Right atrium auricular region (tissue), 2 donors: ENCODE results near the gene SKI. TPM values are rescaled to one million over a fixed set of nuclear protein-coding genes. Genes with fewer than 3 reads are reported as not detected.

Source experiments
- DNase-seq: peaks from one replicate; pipeline ENCODE4 v3.0.0-alpha.2; 2019; ENCODE audit warnings: low spot score
- H3K27ac ChIP-seq, 2 donors: fragments of 200-600 bp; sonication (generic); 1 replicate in 1 of 2; 2 replicates in 1 of 2; pipeline ENCODE4 v1.5.1; 2016 to 2019
- H3K27me3 ChIP-seq, 2 donors: fragments of 200-600 bp; sonication (generic); one replicate each; pipeline versions ENCODE4 v1.5.1 to v1.6.0; 2017 to 2019
- H3K36me3 ChIP-seq: fragments of 200-600 bp; sonication (generic); one replicate; pipeline ENCODE4 v1.5.1; 2016
- H3K4me1 ChIP-seq, 2 donors: fragments of 200-600 bp; sonication (generic); one replicate each; pipeline versions ENCODE4 v1.5.1 to v1.6.0; 2017 to 2019
- H3K4me3 ChIP-seq, 2 donors: fragments of 200-600 bp; sonication (generic); 1 replicate in 1 of 2; 2 replicates in 1 of 2; pipeline ENCODE4 v1.5.1; 2017 to 2019; ENCODE audit warnings: mild to moderate bottlenecking in 1 of 2, moderate library complexity in 1 of 2
- H3K9me3 ChIP-seq, 2 donors: fragments of 200-600 bp; sonication (generic); one replicate each; pipeline ENCODE4 v1.5.1; 2019
- CTCF ChIP-seq, 2 donors: fragments of 200-600 bp; sonication (generic); IDR thresholded peaks; one replicate each; pipeline ENCODE4 v1.5.1; 2019; ENCODE audit warnings: antibody characterized with exemption in 2 of 2
- total RNA-seq, 2 donors: library from RNA; depleted of rRNA; stranded (reverse); fragments of >200 nt; gene quantifications; one replicate each; pipeline ENCODE4 v1.1.0, GENCODE V29; 2016

The SKI gene
- total RNA-seq, 2 donors from 2014 or later, result 36.7 to 57.2 TPM

GRCh38 chr1:2283371-2283990 lies 55.4 kb downstream of the SKI start:
- Histone ChIP-seq H3K27me3 (no peaks in the 10 kb centered on the region), H3K4me3 (no peak overlapping the region), H3K36me3 (no peaks in the 10 kb centered on the region), H3K27ac (peak overlapping the region; percentile 37 to 49), H3K4me1 (peaks cover 0 to 74% of the 10 kb centered on the region in 2 donors), H3K9me3 (no peaks in the 10 kb centered on the region)
- no peak for TF ChIP-seq CTCF (IDR thresholded peaks at IDR 0.05)
- no peak for DNase-seq

- TF ChIP-seq CTCF (IDR thresholded peaks at IDR 0.05), result no peak
- Histone ChIP-seq H3K27ac (peak overlapping the region; percentile 37 to 49), H3K4me3 (no peak overlapping the region), H3K36me3 (no peaks in the 10 kb centered on the region), H3K27me3 (no peaks in the 10 kb centered on the region), H3K4me1 (peaks cover 0 to 74% of the 10 kb centered on the region in 2 donors), H3K9me3 (no peaks in the 10 kb centered on the region)
- DNase-seq, result no peak
These were observed 56.1 kb downstream of the SKI start for GRCh38 chr1:2283991-2284895.

GRCh38 chr1:2284932-2285331 lies 56.8 kb downstream of the SKI start:
- no peak for TF ChIP-seq CTCF (IDR thresholded peaks at IDR 0.05)
- DNase-seq, result no peak
- Histone ChIP-seq H3K9me3 (no peaks in the 10 kb centered on the region), H3K36me3 (no peaks in the 10 kb centered on the region), H3K27me3 (no peaks in the 10 kb centered on the region), H3K4me3 (no peak overlapping the region), H3K27ac (peak overlapping the region; percentile 37 to 49), H3K4me1 (peaks cover 0 to 74% of the 10 kb centered on the region in 2 donors)

- no peaks in the 10 kb centered on the region for H3K9me3 ChIP-seq
- H3K4me3 ChIP-seq, result no peak overlapping the region
- H3K4me1 ChIP-seq, result peaks cover 0 to 94% of the 10 kb centered on the region in 2 donors
- no peaks in the 10 kb centered on the region for H3K27me3 ChIP-seq
- peak overlapping the region; percentile 48 to 53 for H3K27ac ChIP-seq
- DNase-seq, result no peak
- TF ChIP-seq CTCF (IDR thresholded peaks at IDR 0.05), result no peak
- H3K36me3 ChIP-seq, result no peaks in the 10 kb centered on the region
These were observed 58.8 kb downstream of the SKI start for GRCh38 chr1:2286923-2287322.

GRCh38 chr1:2287649-2288048 lies 59.5 kb downstream of the SKI start:
- Histone ChIP-seq H3K27ac (no peak overlapping the region), H3K36me3 (no peaks in the 10 kb centered on the region), H3K4me1 (peaks cover 0 to 98% of the 10 kb centered on the region in 2 donors), H3K27me3 (no peaks in the 10 kb centered on the region), H3K9me3 (no peaks in the 10 kb centered on the region), H3K4me3 (no peak overlapping the region)
- DNase-seq, result no peak
- TF ChIP-seq CTCF (IDR thresholded peaks at IDR 0.05), result no peak
